HG03558 (cell line): ENCODE measurements around the gene TIGD1.

Source experiments
- ATAC-seq: cut with Tn5 transposase; IDR thresholded peaks from one replicate; pipeline ENCODE4 v1.9.1; 2021; ENCODE audit warnings: moderate number of reproducible peaks; ENCODE audit not compliant: unreplicated experiment; ENCODE audit errors: extremely low read depth

Gene TIGD1

DNA sequence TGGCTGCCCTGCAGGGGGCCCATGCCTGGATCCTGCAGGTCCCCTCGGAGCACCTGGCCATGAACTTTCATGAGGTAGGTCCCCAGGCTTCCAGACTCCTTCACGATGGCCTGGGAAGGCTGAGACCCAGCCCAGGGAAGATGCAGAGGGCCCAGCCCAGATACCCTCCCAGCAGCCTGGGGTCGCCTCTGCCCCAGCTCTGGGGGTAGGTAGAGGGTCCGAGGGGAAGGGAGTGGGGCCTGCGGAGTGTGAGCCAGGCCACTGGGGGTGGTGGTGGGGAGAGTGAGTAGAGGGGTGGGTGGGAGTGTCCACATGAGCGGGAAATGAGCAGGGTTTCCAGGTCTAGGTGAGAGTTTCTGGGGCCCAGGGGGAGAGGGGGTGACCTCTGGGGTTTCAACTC is 25.6 kb downstream of the TIGD1 start:
- ATAC-seq, result no peak

DNA sequence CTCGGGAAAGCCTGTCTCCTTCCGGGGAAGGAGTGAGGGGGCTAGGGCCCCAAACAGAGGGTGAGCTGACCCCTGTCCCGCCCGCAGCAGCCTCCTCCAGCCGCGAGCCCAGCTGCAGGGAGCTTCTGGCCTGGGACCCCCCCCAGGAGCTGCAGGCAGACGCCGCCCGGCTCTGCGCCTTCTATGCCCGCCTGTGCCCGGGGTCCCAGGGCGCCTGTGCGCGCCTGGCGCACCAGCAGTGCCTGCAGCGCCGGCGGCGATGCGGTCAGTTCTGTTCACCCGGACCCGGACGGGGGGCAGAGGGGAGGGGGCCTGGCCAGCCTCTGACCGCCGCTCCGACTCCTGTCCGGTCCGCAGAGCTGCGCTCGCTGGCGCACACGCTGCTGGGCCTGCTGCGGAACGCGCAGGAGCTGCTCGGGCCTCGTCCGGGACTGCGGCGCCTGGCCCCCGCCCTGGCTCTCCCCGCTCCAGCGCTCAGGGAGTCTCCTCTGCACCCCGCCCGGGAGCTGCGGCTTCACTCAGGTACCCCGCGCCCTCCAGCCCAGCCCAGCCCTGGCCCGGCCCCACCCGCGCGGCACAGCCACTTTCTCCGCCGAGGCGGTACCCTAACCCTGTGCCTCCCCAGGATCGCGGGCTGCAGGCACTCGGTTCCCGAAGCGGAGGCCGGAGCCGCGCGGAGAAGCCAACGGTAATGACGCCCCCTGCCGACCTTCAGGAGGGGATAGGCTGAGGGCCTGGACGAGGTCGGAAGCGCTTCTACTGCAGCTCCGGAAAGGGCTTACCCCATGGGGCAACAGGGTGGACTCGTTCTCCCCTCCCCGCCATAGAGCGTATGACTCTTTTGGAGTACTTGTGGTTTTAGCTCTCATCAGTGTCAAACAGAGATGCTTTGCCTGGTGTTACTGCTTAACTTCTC is 26.4 kb downstream of the TIGD1 start:
- no peak for ATAC-seq

GRCh38 chr2:232523402-232523681 is 27.0 kb downstream of the TIGD1 start:
- ATAC-seq, result no peak

DNA sequence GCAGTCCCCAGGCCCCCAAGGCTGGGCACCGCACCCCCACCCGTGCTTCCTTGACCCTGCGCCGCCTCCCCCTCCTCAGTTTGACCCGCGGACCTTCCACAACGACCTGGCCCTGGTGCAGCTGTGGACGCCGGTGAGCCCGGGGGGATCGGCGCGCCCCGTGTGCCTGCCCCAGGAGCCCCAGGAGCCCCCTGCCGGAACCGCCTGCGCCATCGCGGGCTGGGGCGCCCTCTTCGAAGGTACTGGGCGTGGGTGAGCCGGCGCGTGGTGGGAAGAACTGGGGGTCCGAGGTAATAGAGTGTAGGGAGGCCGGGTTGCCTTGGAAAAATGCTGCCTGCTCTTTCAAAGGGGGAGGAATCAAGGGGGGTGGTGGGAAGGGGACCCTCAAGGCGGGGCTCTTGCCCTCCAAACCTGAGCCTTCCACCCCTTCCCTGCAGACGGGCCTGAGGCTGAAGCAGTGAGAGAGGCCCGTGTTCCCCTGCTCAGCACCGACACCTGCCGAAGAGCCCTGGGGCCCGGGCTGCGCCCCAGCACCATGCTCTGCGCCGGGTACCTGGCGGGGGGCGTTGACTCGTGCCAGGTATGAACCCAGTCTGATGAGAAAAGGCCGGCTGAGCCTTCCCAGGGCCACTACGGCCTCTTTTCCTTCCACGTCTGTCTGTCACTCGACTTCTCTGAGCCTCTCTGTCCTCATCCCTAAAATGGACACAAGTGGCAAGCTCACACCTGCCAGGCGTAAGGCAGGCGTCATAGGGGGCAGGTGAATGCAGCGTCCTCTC is 27.5 kb downstream of the TIGD1 start:
- ATAC-seq, result no peak

GRCh38 chr2:232521959-232522622 is 28.3 kb downstream of the TIGD1 start:
- no peak for ATAC-seq

GRCh38 chr2:232521098-232521497 is 29.3 kb downstream of the TIGD1 start:
- no peak for ATAC-seq

GRCh38 chr2:232520489-232520888 is 29.9 kb downstream of the TIGD1 start:
- no peak for ATAC-seq

DNA sequence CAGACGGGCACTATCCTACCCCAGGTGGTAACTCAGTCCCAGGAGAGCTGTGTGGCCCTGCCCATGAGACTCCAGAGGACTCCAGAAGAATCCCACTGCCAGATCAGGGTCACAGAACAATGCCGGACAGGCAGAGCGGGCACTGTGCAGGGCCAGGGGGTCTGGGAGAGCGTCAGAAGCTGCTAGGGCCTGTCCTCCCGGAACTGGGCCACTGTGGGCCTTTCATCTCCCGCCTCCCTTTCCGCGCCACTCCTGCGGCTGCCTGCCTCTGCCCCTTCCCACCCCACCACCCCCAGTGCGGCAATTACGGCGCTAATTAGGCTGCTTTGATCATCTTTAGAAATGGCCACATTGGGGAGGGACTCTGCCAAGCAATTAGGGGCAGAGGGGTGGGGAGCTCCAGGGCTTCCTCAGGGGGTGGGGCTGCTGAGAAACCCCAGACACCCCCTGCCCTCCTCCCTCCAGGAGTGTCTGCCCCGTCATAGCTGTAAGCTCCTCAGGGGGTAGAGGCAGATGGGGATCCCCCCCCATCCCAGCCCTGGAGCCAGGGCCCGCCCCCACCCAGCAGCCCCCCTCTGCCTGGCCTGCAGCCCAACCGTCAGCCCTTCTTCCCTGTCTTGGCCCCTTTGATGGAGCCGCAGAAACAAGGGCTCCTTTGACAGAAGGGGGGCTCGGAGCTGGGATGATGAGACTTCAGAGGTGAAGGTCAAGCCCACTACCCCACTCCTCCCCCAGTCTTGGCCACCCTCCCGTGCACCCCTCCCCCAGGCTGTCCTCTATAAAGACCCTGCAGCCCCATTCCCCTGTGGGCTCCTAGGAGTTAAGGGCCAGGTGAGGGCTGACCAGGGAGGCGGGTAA is 30.5 kb downstream of the TIGD1 start, which contains the start of gene PRSS56:
PRSS56 (plus strand) TSS at position 808 of the 858 bp plus-strand sequence. CDS start 211 bp downstream, outside the sequence.
- ATAC-seq, result no peak

- no peak for ATAC-seq
Measured at GRCh38 chr2:232518844-232519243, 31.5 kb downstream of the TIGD1 start.

GRCh38 chr2:232516551-232516950 is 33.8 kb downstream of the TIGD1 start:
- no peak for ATAC-seq

DNA sequence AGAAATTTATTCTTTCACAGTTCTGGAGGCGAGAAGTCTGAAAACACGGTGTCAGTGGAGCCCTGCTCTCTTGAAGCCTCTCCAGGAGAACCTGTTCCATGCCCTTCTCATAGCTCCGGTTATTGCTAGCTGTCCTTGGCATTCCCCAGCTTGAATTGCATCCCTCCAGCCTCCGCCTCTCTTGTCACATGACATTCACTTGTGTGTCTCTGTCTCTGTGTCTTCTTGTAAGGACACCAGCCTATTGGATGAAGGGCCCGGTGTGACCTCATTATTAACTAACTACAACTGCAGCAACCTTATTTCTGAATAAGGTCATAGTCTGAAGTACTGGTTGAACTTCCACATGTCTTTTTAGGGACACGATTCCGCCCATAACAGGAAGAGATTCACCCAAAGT is 34.7 kb downstream of the TIGD1 start:
- no peak for ATAC-seq

GRCh38 chr2:232513353-232513752 is 37.0 kb downstream of the TIGD1 start:
- no peak for ATAC-seq

DNA sequence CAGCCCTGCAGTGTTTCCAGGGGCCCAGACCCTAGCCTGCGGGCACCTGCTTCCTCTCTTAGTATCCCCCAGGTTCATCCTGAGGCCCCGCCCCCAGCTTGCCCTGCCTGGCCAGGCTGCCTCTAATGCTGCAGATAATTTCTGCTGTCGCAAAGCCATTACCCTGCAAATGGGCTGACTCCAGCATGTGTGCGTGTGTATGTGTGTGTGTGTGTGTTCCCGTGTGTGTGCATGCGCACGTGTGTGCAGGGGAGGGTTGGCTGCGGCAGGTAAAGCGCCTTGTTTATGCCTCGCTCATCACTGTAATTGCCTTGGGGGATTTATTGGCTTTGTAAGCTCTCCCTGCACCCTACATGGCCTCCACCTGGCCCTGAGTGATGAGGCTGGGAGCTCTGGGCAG is 37.8 kb downstream of the TIGD1 start:
- no peak for ATAC-seq

DNA sequence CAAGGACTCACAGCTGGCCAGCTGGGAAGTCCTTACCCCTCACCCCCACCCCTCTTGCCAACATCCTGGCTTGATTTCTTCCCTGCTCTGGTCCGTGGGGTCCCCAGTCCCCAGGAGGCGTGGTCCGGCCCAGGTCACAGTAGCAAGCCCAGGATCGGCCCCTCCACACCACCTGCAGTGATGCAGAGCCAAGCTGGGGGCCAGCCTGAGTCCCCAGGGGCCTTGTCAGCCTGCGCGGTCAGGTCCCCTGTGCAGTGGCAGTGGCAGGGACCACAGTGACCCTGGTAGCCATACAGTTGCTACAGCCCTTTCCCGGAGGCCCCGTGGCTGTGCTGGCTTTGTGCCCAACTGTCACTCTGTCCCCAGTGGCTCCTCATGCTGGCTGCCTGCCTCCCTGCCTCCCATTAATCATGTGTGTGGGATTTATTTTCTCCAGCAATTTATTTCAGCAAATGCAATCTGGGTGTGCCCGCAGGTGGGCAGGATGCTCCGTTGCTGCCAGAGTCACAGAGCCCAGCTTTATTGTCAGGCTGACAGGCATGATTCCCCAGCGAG is 38.9 kb downstream of the TIGD1 start:
- ATAC-seq, result no peak

- ATAC-seq, result no peak
Measured at GRCh38 chr2:232508251-232508650, 42.1 kb downstream of the TIGD1 start.

- no peak for ATAC-seq
Measured at GRCh38 chr2:232506709-232507108, 43.6 kb downstream of the TIGD1 start.

DNA sequence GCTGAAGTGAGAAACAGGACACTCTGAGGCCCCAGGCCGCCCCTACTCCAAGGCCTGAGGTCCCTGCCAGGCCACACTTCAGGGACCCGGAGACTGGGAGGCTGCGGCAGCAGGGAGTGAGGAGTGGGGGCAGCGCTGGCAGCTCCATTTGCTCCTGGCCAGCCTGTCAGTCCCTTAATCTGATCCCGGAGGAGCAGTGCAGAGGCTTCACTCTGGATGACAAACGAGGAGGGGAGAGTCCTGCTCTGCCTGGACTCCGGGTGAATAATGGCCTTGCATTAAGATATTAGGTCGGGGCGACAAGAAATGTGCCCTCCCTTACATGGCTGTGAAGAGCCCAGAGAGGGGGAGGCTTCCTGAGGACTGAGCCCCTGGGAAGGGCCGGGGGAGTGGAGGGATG is 44.5 kb downstream of the TIGD1 start:
- no peak for ATAC-seq

- no peak for ATAC-seq
Measured at GRCh38 chr2:232504438-232504837, 45.9 kb downstream of the TIGD1 start.

- ATAC-seq, result no peak
Measured at GRCh38 chr2:232503809-232504323, 46.5 kb downstream of the TIGD1 start.
